WTC11 (cell line): ENCODE measurements around the gene SKA2. TPM values are rescaled to one million over a fixed set of nuclear protein-coding genes. Genes with fewer than 3 reads are reported as not detected.

Experiments
- ATAC-seq: fragments of 200-7000 bp; cut with Tn5 transposase; 2 replicates; pipeline ENCODE4 v1.10.0; 2021; ENCODE audit warnings: mild to moderate bottlenecking, moderate library complexity
- CTCF ChIA-PET: fragments of 300-600 bp; sonication (Branson Sonifier 250); formaldehyde crosslinking; loops from one replicate; lab custom pipeline; 2021; ENCODE audit warnings: antibody characterized with exemption; lab: Charles Lee
- POLR2A ChIA-PET: fragments of 350-600 bp; sonication (Branson Sonifier 250); formaldehyde crosslinking; loops from one replicate; lab custom pipeline; 2021; ENCODE audit warnings: antibody characterized with exemption; lab: Charles Lee
- DNase-seq: peaks from one replicate; pipeline ENCODE4 v3.0.0; 2021; ENCODE audit warnings: low spot score
- H3K27ac Mint-ChIP-seq: 2 replicates; pipeline ENCODE4 v1.8.0; 2021; ENCODE audit warnings: mixed read lengths
- H3K27me3 Mint-ChIP-seq: 2 replicates; pipeline ENCODE4 v1.8.0; 2021; ENCODE audit warnings: low read depth, mild to moderate bottlenecking, moderate library complexity, mixed read lengths
- H3K36me3 Mint-ChIP-seq: 2 replicates; pipeline ENCODE4 v1.8.0; 2021; ENCODE audit warnings: mixed read lengths
- H3K4me1 Mint-ChIP-seq: 2 replicates; pipeline ENCODE4 v1.8.0; 2022; ENCODE audit warnings: mixed read lengths
- H3K4me3 Mint-ChIP-seq: 2 replicates; pipeline ENCODE4 v1.8.0; 2021; ENCODE audit warnings: mild to moderate bottlenecking, moderate library complexity, mixed read lengths
- H3K9me3 Mint-ChIP-seq: 2 replicates; pipeline ENCODE4 v1.8.0; 2021; ENCODE audit warnings: mixed read lengths
- AFF4 ChIP-seq: sonication (generic); formaldehyde crosslinking; IDR thresholded peaks from 2 replicates; pipeline ENCODE4 v1.8.1; 2023; ENCODE audit warnings: mild to moderate bottlenecking, missing genetic modification reagents, borderline replicate concordance
- FOXJ3 ChIP-seq: sonication (generic); formaldehyde crosslinking; IDR thresholded peaks from 2 replicates; pipeline ENCODE4 v1.9.0; 2021; ENCODE audit warnings: missing genetic modification reagents, mild to moderate bottlenecking, borderline replicate concordance
- FOXK1 ChIP-seq: sonication (generic); formaldehyde crosslinking; IDR thresholded peaks from 2 replicates; pipeline ENCODE4 v1.8.0; 2022; ENCODE audit warnings: mild to moderate bottlenecking, moderate library complexity, missing genetic modification reagents
- KAT7 ChIP-seq: sonication (generic); formaldehyde crosslinking; IDR thresholded peaks from 2 replicates; pipeline ENCODE4 v1.8.1; 2023; ENCODE audit warnings: missing genetic modification reagents, mild to moderate bottlenecking, borderline replicate concordance
- MXD4 ChIP-seq: fragments of 250-450 bp; sonication (Bioruptor Pico); IDR thresholded peaks from 2 replicates; pipeline ENCODE4 v1.8.0; 2021; ENCODE audit warnings: mild to moderate bottlenecking, moderate library complexity, borderline replicate concordance
- NFATC4 ChIP-seq: fragments of 250-450 bp; sonication (Bioruptor Pico); IDR thresholded peaks from 2 replicates; pipeline ENCODE4 v1.9.0; 2021; ENCODE audit warnings: mild to moderate bottlenecking
- NFE2L1 ChIP-seq: sonication (generic); formaldehyde crosslinking; IDR thresholded peaks from 2 replicates; pipeline ENCODE4 v1.8.1; 2023; ENCODE audit warnings: missing genetic modification reagents
- NFYB ChIP-seq: sonication (generic); formaldehyde crosslinking; conservative IDR thresholded peaks from 2 replicates; pipeline ENCODE4 v1.8.0; 2022; ENCODE audit warnings: low read depth, missing genetic modification reagents
- NR1H2 ChIP-seq: sonication (generic); formaldehyde crosslinking; IDR thresholded peaks from 2 replicates; pipeline ENCODE4 v1.9.0; 2021; ENCODE audit warnings: mild to moderate bottlenecking, moderate library complexity, missing genetic modification reagents
- PRRX2 ChIP-seq: fragments of 250-450 bp; sonication (Bioruptor Pico); IDR thresholded peaks from 2 replicates; pipeline ENCODE4 v1.8.0; 2021; ENCODE audit warnings: mild to moderate bottlenecking
- RORB ChIP-seq: fragments of 250-450 bp; sonication (Bioruptor Pico); IDR thresholded peaks from 2 replicates; pipeline ENCODE4 v1.9.0; 2021; ENCODE audit warnings: mild to moderate bottlenecking
- SMAD4 ChIP-seq: sonication (generic); formaldehyde crosslinking; IDR thresholded peaks from 2 replicates; pipeline ENCODE4 v1.8.0; 2022; ENCODE audit warnings: mild to moderate bottlenecking, missing genetic modification reagents
- SOX15 ChIP-seq: fragments of 250-450 bp; sonication (Bioruptor Pico); IDR thresholded peaks from 2 replicates; pipeline ENCODE4 v1.9.0; 2021; ENCODE audit warnings: mild to moderate bottlenecking
- ZBTB43 ChIP-seq: sonication (generic); formaldehyde crosslinking; IDR thresholded peaks from 2 replicates; pipeline ENCODE4 v1.8.1; 2023; ENCODE audit warnings: mild to moderate bottlenecking, missing genetic modification reagents
- ZNF121 ChIP-seq: sonication (generic); formaldehyde crosslinking; IDR thresholded peaks from 2 replicates; pipeline ENCODE4 v1.8.0; 2023; ENCODE audit warnings: missing genetic modification reagents
- ZNF138 ChIP-seq: sonication (generic); formaldehyde crosslinking; conservative IDR thresholded peaks from 2 replicates; pipeline ENCODE4 v1.8.1; 2022; ENCODE audit warnings: mild to moderate bottlenecking, moderate library complexity, missing genetic modification reagents
- ZNF317 ChIP-seq: sonication (generic); formaldehyde crosslinking; IDR thresholded peaks from 2 replicates; pipeline ENCODE4 v1.8.1; 2023; ENCODE audit warnings: low read depth, mild to moderate bottlenecking, moderate library complexity, missing genetic modification reagents, borderline replicate concordance
- ZNF416 ChIP-seq: fragments of 250-450 bp; sonication (Bioruptor Pico); IDR thresholded peaks from 2 replicates; pipeline ENCODE4 v1.9.0; 2021; ENCODE audit warnings: mild to moderate bottlenecking, inconsistent platforms
- total RNA-seq: library from RNA; stranded (reverse); gene quantifications from 3 replicates; pipeline ENCODE4 v1.2.3, GENCODE V29; 2021
- TF ChIP-seq, protein P1 (sequence below): sonication (generic); formaldehyde crosslinking; IDR thresholded peaks from 2 replicates; pipeline ENCODE4 v1.8.0; 2022; ENCODE audit warnings: missing genetic modification reagents
- TF ChIP-seq, protein P2 (sequence below): sonication (generic); formaldehyde crosslinking; IDR thresholded peaks from 2 replicates; pipeline ENCODE4 v1.8.1; 2023; ENCODE audit warnings: mild to moderate bottlenecking, moderate library complexity, missing genetic modification reagents
- TF ChIP-seq, protein P3 (sequence below): sonication (generic); formaldehyde crosslinking; IDR thresholded peaks from 2 replicates; pipeline ENCODE4 v1.8.1; 2023; ENCODE audit warnings: mild to moderate bottlenecking, missing genetic modification reagents, moderate library complexity
- TF ChIP-seq, protein P4 (sequence below): fragments of 250-450 bp; sonication (Bioruptor Pico); conservative IDR thresholded peaks from 2 replicates; pipeline ENCODE4 v1.9.0; 2021; ENCODE audit warnings: mild to moderate bottlenecking

Gene SKA2
- total RNA-seq, 1 experiment from 2014 or later, result 80.0 TPM

GRCh38 chr17:59111539-59111938, 43.4 kb downstream of the SKA2 start:
- 0 out of 2 replicates have a peak, but pooled peaks cover 4% of the 10 kb centered on the region for H3K4me1 Mint-ChIP-seq
- POLR2A ChIA-PET, result no interaction called here
- CTCF ChIA-PET, result no interaction called here

DNA sequence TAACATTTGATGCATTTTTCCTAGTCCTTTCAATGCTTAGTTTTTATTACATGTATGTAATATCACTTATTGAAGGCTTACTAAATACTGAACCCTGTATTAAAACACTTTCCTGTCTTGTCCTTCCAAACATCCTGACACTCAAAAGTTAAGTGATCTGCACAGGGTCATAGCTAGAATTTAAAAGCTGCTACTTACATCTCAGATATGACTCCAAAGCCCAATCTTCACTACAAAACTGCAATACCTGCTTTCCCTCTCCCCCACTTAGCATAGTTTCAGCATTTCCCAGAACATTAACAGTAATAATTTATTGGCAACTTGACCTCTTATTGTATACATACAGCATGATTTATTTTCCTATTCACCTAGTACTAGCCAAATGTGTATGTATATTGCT, 44.0 kb downstream of the SKA2 start:
- peaks cover 5% of the 10 kb centered on the region for H3K4me1 Mint-ChIP-seq
- H3K27ac Mint-ChIP-seq, result no peak overlapping the region
- CTCF ChIA-PET, result no interaction called here
- H3K27me3 Mint-ChIP-seq, result no peaks in the 10 kb centered on the region
- no peak for DNase-seq
- H3K4me3 Mint-ChIP-seq, result no peak overlapping the region
- no peaks in the 10 kb centered on the region for H3K9me3 Mint-ChIP-seq
- POLR2A ChIA-PET, result no interaction called here
- no peak for ATAC-seq
- H3K36me3 Mint-ChIP-seq, result peaks cover 24% of the 10 kb centered on the region
- TF ChIP-seq, protein P1, sequence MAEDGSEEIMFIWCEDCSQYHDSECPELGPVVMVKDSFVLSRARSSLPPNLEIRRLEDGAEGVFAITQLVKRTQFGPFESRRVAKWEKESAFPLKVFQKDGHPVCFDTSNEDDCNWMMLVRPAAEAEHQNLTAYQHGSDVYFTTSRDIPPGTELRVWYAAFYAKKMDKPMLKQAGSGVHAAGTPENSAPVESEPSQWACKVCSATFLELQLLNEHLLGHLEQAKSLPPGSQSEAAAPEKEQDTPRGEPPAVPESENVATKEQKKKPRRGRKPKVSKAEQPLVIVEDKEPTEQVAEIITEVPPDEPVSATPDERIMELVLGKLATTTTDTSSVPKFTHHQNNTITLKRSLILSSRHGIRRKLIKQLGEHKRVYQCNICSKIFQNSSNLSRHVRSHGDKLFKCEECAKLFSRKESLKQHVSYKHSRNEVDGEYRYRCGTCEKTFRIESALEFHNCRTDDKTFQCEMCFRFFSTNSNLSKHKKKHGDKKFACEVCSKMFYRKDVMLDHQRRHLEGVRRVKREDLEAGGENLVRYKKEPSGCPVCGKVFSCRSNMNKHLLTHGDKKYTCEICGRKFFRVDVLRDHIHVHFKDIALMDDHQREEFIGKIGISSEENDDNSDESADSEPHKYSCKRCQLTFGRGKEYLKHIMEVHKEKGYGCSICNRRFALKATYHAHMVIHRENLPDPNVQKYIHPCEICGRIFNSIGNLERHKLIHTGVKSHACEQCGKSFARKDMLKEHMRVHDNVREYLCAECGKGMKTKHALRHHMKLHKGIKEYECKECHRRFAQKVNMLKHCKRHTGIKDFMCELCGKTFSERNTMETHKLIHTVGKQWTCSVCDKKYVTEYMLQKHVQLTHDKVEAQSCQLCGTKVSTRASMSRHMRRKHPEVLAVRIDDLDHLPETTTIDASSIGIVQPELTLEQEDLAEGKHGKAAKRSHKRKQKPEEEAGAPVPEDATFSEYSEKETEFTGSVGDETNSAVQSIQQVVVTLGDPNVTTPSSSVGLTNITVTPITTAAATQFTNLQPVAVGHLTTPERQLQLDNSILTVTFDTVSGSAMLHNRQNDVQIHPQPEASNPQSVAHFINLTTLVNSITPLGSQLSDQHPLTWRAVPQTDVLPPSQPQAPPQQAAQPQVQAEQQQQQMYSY (CRISPR knock-in tag), result no peak
- no peak for TF ChIP-seq ZNF121 (CRISPR knock-in tag)
- TF ChIP-seq ZNF416 (CRISPR knock-in tag), result no peak
- TF ChIP-seq NFATC4 (CRISPR knock-in tag), result no peak
- no peak for TF ChIP-seq FOXK1 (CRISPR knock-in tag)
- TF ChIP-seq NFE2L1 (CRISPR knock-in tag), result no peak
- no peak for TF ChIP-seq KAT7 (CRISPR knock-in tag)
- TF ChIP-seq, protein P2, sequence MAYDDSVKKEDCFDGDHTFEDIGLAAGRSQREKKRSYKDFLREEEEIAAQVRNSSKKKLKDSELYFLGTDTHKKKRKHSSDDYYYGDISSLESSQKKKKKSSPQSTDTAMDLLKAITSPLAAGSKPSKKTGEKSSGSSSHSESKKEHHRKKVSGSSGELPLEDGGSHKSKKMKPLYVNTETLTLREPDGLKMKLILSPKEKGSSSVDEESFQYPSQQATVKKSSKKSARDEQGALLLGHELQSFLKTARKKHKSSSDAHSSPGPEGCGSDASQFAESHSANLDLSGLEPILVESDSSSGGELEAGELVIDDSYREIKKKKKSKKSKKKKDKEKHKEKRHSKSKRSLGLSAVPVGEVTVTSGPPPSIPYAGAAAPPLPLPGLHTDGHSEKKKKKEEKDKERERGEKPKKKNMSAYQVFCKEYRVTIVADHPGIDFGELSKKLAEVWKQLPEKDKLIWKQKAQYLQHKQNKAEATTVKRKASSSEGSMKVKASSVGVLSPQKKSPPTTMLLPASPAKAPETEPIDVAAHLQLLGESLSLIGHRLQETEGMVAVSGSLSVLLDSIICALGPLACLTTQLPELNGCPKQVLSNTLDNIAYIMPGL (CRISPR knock-in tag), result no peak
- no peak for TF ChIP-seq ZNF138 (CRISPR knock-in tag)
- TF ChIP-seq AFF4 (CRISPR knock-in tag), result no peak
- no peak for TF ChIP-seq ZNF317 (CRISPR knock-in tag)
- TF ChIP-seq, protein P3, sequence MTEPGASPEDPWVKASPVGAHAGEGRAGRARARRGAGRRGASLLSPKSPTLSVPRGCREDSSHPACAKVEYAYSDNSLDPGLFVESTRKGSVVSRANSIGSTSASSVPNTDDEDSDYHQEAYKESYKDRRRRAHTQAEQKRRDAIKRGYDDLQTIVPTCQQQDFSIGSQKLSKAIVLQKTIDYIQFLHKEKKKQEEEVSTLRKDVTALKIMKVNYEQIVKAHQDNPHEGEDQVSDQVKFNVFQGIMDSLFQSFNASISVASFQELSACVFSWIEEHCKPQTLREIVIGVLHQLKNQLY (CRISPR knock-in tag), result no peak
- TF ChIP-seq, protein P4, sequence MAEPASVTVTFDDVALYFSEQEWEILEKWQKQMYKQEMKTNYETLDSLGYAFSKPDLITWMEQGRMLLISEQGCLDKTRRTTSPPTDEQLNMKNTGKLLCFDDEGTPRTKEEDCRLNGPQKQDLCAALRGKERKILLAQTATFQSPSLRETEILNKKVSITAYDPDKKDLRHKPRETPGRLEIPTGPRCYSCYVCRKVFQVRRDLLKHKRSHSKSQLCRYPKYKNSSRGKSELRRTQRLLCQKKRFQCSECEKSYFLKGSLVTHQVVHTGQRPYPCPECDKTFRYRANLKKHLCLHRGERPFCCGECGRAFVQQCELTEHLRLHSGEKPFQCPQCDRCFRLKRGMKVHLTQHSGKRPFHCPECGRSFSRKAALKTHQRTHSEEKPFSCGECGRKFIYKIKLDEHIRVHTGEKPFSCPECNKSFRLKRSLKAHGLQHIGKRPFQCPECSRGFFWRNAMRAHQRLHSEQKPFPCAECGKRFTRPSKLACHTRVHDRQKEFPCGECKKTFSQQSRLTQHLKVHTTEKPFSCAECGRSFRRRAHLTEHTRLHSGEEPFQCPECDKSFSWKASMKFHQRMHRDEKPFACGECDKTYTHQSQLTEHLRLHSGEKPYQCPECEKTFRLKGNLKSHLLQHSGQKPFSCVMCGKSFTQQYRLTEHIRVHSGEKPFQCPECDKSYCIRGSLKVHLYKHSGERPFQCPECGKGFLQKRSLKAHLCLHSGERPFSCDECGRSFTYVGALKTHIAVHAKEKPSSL (CRISPR knock-in tag), result no peak
- TF ChIP-seq FOXJ3, result no peak
- TF ChIP-seq MXD4, result no peak
- TF ChIP-seq RORB (CRISPR knock-in tag), result no peak

More at GRCh38 chr17:59111539-59111938, 43.4 kb downstream of the SKA2 start:
- Mint-ChIP-seq H3K27ac (no peak overlapping the region), H3K27me3 (no peaks in the 10 kb centered on the region), H3K9me3 (no peaks in the 10 kb centered on the region), H3K4me3 (no peak overlapping the region), H3K36me3 (peaks cover 24% of the 10 kb centered on the region)
- DNase-seq, result no peak
- TF ChIP-seq, protein P3 (CRISPR knock-in tag), result no peak
- no peak for TF ChIP-seq NR1H2 (CRISPR knock-in tag)
- TF ChIP-seq SOX15 (CRISPR knock-in tag), result no peak
- no peak for TF ChIP-seq NFYB
- no peak for TF ChIP-seq PRRX2 (CRISPR knock-in tag)
- TF ChIP-seq SMAD4 (CRISPR knock-in tag), result no peak
- TF ChIP-seq ZBTB43 (CRISPR knock-in tag), result no peak
- no peak for ATAC-seq
